Transverse colon (tissue), 4 donors: ENCODE measurements around the gene GPI. TPM values are rescaled to one million over a fixed set of nuclear protein-coding genes. Genes with fewer than 3 reads are reported as not detected.

Experiments used
- DNase-seq: peaks from one replicate; pipeline ENCODE4 v3.0.0-alpha.2; 2019
- H3K27ac ChIP-seq, 4 donors: fragments of 200-600 bp; sonication (generic); 2 replicates each; pipeline ENCODE4 v1.5.1; 2016 to 2018; ENCODE audit warnings: inconsistent platforms in 4 of 4
- H3K27me3 ChIP-seq: fragments of 200-600 bp; sonication (generic); 2 replicates; pipeline ENCODE4 v1.5.1; 2017; ENCODE audit warnings: inconsistent platforms
- H3K36me3 ChIP-seq, 4 donors: fragments of 200-600 bp; sonication (generic); 2 replicates each; pipeline ENCODE4 v1.5.1; 2017 to 2019; ENCODE audit warnings: inconsistent platforms in 4 of 4
- H3K4me1 ChIP-seq, 4 donors: fragments of 200-600 bp; sonication (generic); 2 replicates each; pipeline ENCODE4 v1.5.1; 2017 to 2020; ENCODE audit warnings: inconsistent platforms in 4 of 4
- H3K4me3 ChIP-seq, 4 donors: fragments of 200-600 bp; sonication (generic); 1 replicate in 1 of 4; 2 replicates in 3 of 4; pipeline versions ENCODE4 v1.5.1 to v1.6.1; 2017 to 2019; ENCODE audit warnings: inconsistent platforms in 4 of 4
- H3K9me3 ChIP-seq, 2 donors: fragments of 200-600 bp; sonication (generic); 2 replicates each; pipeline ENCODE4 v1.5.1; 2017 to 2019; ENCODE audit warnings: inconsistent platforms in 2 of 2
- EP300 ChIP-seq: sonication (generic); formaldehyde crosslinking; IDR thresholded peaks from one replicate; pipeline ENCODE4 v1.6.1; 2017; ENCODE audit warnings: antibody characterized with exemption, low read depth
- POLR2A ChIP-seq: fragments of 450-650 bp; IDR thresholded peaks from one replicate; pipeline ENCODE4 v1.6.1; 2016; ENCODE audit warnings: antibody characterized with exemption, mild to moderate bottlenecking, moderate library complexity
- POLR2AphosphoS5 ChIP-seq, 3 donors: sonication (generic); formaldehyde crosslinking; IDR thresholded peaks; one replicate each; pipeline ENCODE4 v1.6.1; 2016; ENCODE audit warnings: antibody characterized with exemption in 3 of 3
- WGBS, 2 donors: methylation state at CpG; one replicate each; pipeline ENCODE4 v1.1.5; 2018; ENCODE audit warnings: low coverage in 1 of 2; 5-methylcytosine and 5-hydroxymethylcytosine counted together
- in situ Hi-C, 4 donors: fragments of 200-750 bp; cut with MboI; loops; one replicate each; pipeline versions ENCODE4 v1.15.0 to v1.15.1; 2017; ENCODE audit warnings: low sequenced_read_pairs in 3 of 4, low pct_ligation_motif_present in 1 of 4, low pct_unique_long_range_greater_than_20kb in 1 of 4
- intact Hi-C: fragments of 100-400 bp; cut with DNase I; formaldehyde crosslinking; loops from one replicate; pipeline ENCODE4 v1.15.1; 2023; ENCODE audit warnings: low total_unique reads
- total RNA-seq, 4 donors: library from RNA; depleted of rRNA; stranded (reverse); fragments of >200 nt; gene quantifications; one replicate each; pipeline ENCODE4 v1.1.0, GENCODE V29; 2016
- TF ChIP-seq, protein P1 (sequence below), 5 experiments: fragments of 200-600 bp in 3 of 5; fragments of 450-650 bp in 2 of 5; sonication (generic) in 3 of 5; IDR thresholded peaks; 1 replicate in 2 of 5; 2 replicates in 3 of 5; pipeline ENCODE4 v1.5.1; 2016 to 2017; ENCODE audit warnings: antibody characterized with exemption in 5 of 5, inconsistent platforms in 3 of 5, mild to moderate bottlenecking in 2 of 5, moderate library complexity in 1 of 5

The GPI gene
- total RNA-seq, 4 donors from 2014 or later: 112 to 531 (median 220) TPM

DNA sequence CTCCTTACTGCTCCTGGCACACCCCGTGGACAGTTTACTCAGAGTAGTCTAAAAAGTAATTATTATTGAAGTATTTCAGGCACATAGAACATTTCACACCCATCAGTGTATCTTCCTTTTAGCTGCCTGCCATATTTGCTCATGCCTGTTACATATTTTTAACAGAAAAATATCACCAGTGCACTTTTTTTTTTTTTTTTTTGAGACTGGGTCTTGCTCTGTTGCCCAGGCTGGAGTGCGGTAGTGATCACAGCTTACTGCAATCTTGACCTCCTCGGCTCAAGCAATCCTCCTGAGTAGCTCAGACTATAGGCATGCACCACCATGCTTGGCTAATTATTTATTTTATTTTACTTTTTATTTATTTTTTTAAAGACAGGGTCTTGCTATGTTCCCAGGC is 40.7 kb upstream of the GPI start:
- intact Hi-C loops: no loop called here
- 80 to 95% methylated on average over 3 of the region's 3 CpGs for WGBS, 2 donors
- Histone ChIP-seq H3K36me3 (peaks cover 0 to 23% (median 7%) of the 10 kb centered on the region in 4 donors), H3K27me3 (no peaks in the 10 kb centered on the region), H3K4me1 (no peaks in the 10 kb centered on the region), H3K9me3 (no peaks in the 10 kb centered on the region), H3K27ac (no peak overlapping the region), H3K4me3 (no peak overlapping the region)
- in situ Hi-C loops: no loop called here
- TF ChIP-seq POLR2A (no peak), POLR2AphosphoS5 (IDR thresholded peaks at IDR 0.05) (no peak), EP300 (no peak)
- TF ChIP-seq, protein P1, sequence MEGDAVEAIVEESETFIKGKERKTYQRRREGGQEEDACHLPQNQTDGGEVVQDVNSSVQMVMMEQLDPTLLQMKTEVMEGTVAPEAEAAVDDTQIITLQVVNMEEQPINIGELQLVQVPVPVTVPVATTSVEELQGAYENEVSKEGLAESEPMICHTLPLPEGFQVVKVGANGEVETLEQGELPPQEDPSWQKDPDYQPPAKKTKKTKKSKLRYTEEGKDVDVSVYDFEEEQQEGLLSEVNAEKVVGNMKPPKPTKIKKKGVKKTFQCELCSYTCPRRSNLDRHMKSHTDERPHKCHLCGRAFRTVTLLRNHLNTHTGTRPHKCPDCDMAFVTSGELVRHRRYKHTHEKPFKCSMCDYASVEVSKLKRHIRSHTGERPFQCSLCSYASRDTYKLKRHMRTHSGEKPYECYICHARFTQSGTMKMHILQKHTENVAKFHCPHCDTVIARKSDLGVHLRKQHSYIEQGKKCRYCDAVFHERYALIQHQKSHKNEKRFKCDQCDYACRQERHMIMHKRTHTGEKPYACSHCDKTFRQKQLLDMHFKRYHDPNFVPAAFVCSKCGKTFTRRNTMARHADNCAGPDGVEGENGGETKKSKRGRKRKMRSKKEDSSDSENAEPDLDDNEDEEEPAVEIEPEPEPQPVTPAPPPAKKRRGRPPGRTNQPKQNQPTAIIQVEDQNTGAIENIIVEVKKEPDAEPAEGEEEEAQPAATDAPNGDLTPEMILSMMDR (IDR thresholded peaks at IDR 0.05): no peak
- no peak for DNase-seq

DNA sequence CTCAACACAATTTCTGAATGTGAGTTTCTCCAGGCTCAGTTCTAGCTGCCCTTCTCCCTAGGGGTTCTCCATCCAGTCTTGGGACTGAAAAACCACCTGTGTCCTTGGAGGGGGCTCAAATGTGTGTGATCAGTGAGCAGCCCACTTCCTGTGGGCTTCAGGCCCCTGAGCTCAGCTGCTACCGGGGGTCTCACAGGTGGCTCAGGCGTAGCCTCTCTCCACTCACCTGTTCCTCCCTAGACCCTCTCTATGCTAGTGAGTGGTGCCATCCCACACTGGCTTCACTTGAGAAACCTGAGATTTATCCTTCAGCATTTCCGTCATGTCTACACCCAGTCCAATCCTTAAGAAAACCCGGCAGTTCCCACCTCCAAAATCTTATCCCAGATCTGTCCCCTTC is 39.8 kb upstream of the GPI start:
- in situ Hi-C loops: loop anchor here in 2 of 4 donors (25.0 kb wide), 1 partner anchor 88 kb away; no protein-coding TSS in a partner anchor
- H3K4me1 ChIP-seq: no peaks in the 10 kb centered on the region

DNA sequence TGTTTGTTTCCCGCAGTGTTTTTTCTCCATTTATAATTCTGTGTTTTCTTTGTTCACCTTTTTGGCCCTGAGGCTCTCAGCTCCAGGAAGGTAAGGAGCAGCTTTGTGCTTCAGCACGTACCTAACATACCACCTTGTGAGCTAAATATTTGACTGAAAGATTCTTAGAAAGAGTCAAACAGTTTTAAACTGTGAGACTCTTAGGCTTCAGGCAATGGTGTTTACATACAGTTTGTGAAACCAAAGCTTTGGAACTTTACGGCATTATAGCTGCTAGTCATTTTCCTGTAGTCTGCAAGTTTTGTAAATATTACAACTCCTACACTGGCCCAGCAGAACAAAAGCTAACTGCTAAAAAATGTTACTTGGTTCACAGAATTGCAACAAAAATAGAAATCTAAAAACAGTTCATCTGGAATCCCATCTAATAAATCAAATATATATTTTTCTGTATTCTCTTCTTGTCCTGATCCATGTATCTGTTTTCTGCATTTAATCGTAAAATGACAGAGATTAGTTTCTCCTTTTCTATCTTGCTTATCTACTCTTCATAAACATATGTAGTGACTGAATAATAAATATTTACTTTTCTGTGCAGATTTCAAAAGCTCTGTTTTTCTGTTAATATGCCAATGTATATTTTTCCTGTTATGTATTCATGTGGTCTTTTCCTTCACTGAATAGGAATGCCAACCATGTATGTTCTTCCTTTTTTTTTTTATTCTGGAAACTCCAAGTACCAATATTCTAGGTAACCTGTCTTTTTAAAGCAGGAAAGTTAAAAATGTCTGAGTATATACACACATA is 38.8 kb upstream of the GPI start:
- H3K36me3 ChIP-seq: peaks cover 0 to 32% (median 10%) of the 10 kb centered on the region in 4 donors
- no peak overlapping the region for H3K27ac ChIP-seq
- TF ChIP-seq POLR2A: no peak
- no peak for TF ChIP-seq EP300
- TF ChIP-seq POLR2AphosphoS5 (IDR thresholded peaks at IDR 0.05): no peak
- TF ChIP-seq, protein P1 (IDR thresholded peaks at IDR 0.05): no peak
- no peaks in the 10 kb centered on the region for H3K27me3 ChIP-seq
- no peaks in the 10 kb centered on the region for H3K9me3 ChIP-seq
- H3K4me1 ChIP-seq: no peaks in the 10 kb centered on the region
- DNase-seq: no peak
- in situ Hi-C loops (loop anchor here in 2 of 4 donors (25.0 kb wide), 1 partner anchor 89 kb away; no protein-coding TSS in a partner anchor), intact Hi-C loops (no loop called here)
- WGBS, 2 donors: 42 to 68% methylated on average over 3 to 4 of the region's 4 CpGs
- H3K4me3 ChIP-seq: no peak overlapping the region

More for the DNA sequence above, 39.8 kb upstream of the GPI start:
- TF ChIP-seq EP300 (no peak), POLR2AphosphoS5 (IDR thresholded peaks at IDR 0.05) (no peak)
- WGBS, 2 donors: 60 to 97% methylated on average over 1 to 4 of the region's 4 CpGs
- H3K36me3 ChIP-seq: peaks cover 0 to 25% (median 7%) of the 10 kb centered on the region in 4 donors
- no peak for DNase-seq
- intact Hi-C loops: no loop called here
- no peaks in the 10 kb centered on the region for H3K9me3 ChIP-seq
- no peaks in the 10 kb centered on the region for H3K27me3 ChIP-seq
- no peak overlapping the region for H3K4me3 ChIP-seq
- H3K27ac ChIP-seq: no peak overlapping the region

DNA sequence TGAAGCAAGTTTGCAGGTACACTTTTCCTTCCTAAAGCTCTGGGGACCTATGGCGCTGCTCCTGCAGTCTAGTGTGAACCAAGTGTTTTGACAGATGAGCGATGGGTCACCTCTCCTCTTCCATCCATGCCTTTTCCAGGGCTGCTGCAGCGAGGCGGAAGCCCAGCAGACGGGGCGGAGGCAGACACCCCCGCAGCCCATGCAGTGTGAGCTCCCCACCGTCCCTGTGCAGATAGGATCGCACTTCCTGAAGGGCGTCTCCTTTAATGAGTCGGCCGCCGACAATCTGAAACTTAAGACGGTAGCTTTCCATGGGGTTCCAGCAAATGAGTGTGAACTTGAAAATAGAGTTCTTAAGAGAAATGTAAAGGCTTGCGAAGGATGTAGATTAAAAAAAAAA is 37.1 kb upstream of the GPI start:
- H3K4me1 ChIP-seq: no peaks in the 10 kb centered on the region
- no peak for DNase-seq
- WGBS, 2 donors: 95 to 96% methylated on average over 4 to 15 of the region's 15 CpGs
- in situ Hi-C loops: loop anchor here in 2 of 4 donors (25.0 kb wide), 1 partner anchor 91 kb away; no protein-coding TSS in a partner anchor
- no peak overlapping the region for H3K27ac ChIP-seq
- no peaks in the 10 kb centered on the region for H3K27me3 ChIP-seq
- intact Hi-C loops: no loop called here
- H3K9me3 ChIP-seq: no peaks in the 10 kb centered on the region
- TF ChIP-seq POLR2AphosphoS5 (IDR thresholded peaks at IDR 0.05): no peak
- TF ChIP-seq EP300: no peak
- TF ChIP-seq, protein P1 (IDR thresholded peaks at IDR 0.05): no peak
- TF ChIP-seq POLR2A: no peak
- H3K4me3 ChIP-seq: no peak overlapping the region
- peaks cover 0 to 43% (median 17%) of the 10 kb centered on the region in 4 donors for H3K36me3 ChIP-seq
